ENCODE data around the gene HRNR. TPM values are rescaled to one million over a fixed set of nuclear protein-coding genes. Genes with fewer than 3 reads are reported as not detected.

HRNR gene
- total and polyA plus RNA-seq, 4 experiments from 2014 or later = not detected

DNA sequence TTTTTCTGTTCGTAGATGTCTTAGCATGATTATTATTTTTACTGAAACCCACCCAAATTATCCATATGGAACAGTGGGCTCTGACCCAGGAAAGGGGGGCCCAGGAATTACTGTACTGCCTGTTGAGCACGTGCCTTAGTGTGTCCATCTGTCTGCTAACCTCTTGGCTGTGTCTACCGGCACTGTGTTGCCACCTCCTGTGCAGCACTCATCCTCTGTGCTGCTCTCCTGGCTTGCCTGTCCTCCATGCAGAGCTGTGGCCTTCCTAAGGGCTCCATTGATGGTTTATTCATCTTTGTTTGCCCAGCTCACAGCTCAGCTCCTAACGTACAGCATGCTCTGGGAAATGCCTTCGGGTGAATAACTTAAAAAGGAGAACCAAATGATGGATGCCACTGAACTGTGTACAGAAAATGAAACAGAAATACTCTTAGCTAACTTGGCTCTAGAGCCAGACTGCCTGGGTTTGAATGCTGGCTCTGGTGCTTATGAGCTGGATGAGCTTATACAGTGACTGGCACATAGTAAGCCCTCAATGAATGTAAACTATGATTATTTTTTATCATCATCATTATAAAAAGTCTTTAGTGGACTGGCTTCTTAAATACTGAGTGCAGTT lies 53.6 kb downstream of the HRNR start:
- H3K27me3 Mint-ChIP-seq = peaks cover 4 to 15% of the 10 kb centered on the region in 2 donors
- H3K4me1 Mint-ChIP-seq = peaks cover 6 to 7% (median 6%) of the 10 kb centered on the region in 4 donors
- no peak overlapping the region for H3K27ac ChIP-seq (ENCODE audit: low read depth, low read length)
- DNase-seq = no peak
- no peaks in the 10 kb centered on the region for H3K9me3 Mint-ChIP-seq
- H3K4me1 ChIP-seq (ENCODE audit: insufficient read depth, low read length) = no peaks in the 10 kb centered on the region
- no peak overlapping the region for H3K4me3 ChIP-seq (ENCODE audit: low read length in 2 of 2)
- no peaks in the 10 kb centered on the region for H3K27me3 ChIP-seq (ENCODE audit: insufficient read depth, low read length)
- intact Hi-C loops (cut with micrococcal nuclease) = no loop called here
- no peak overlapping the region for H3K4me3 Mint-ChIP-seq
- H3K9me3 ChIP-seq (ENCODE audit: control insufficient read depth in 1 of 2, low read length in 2 of 2) = no peaks in the 10 kb centered on the region
- no peak overlapping the region for H3K27ac Mint-ChIP-seq
- ChIA-PET CTCF (ENCODE audit: partially characterized antibody) (interaction anchor here (8.8 kb wide), 1 partner anchor 17 kb away, joined by 60 read pairs; no protein-coding TSS in a partner anchor), POLR2A (ENCODE audit: partially characterized antibody) (no interaction called here)
- H3K36me3 Mint-ChIP-seq = no peaks in the 10 kb centered on the region
- no peaks in the 10 kb centered on the region for H3K36me3 ChIP-seq (ENCODE audit: insufficient read depth, low read length)

GRCh38 chr1:152169366-152170025 lies 54.5 kb downstream of the HRNR start:
- Histone ChIP-seq H3K4me3 (ENCODE audit: low read length in 2 of 2) (no peak overlapping the region), H3K27me3 (ENCODE audit: insufficient read depth, low read length) (no peaks in the 10 kb centered on the region), H3K36me3 (ENCODE audit: insufficient read depth, low read length) (no peaks in the 10 kb centered on the region), H3K27ac (ENCODE audit: low read depth, low read length) (no peak overlapping the region), H3K9me3 (ENCODE audit: control insufficient read depth in 1 of 2, low read length in 2 of 2) (no peaks in the 10 kb centered on the region), H3K4me1 (ENCODE audit: insufficient read depth, low read length) (no peaks in the 10 kb centered on the region)
- H3K9me3 Mint-ChIP-seq = peaks cover 0 to 2% (median 0%) of the 10 kb centered on the region in 8 donors
- DNase-seq = no peak
- H3K4me1 Mint-ChIP-seq = peaks cover 6 to 7% (median 6%) of the 10 kb centered on the region in 4 donors
- no peak overlapping the region for H3K27ac Mint-ChIP-seq
- ChIA-PET POLR2A (ENCODE audit: partially characterized antibody) (no interaction called here), CTCF (ENCODE audit: partially characterized antibody) (interaction anchor here (8.8 kb wide), 1 partner anchor 18 kb away, joined by 60 read pairs; no protein-coding TSS in a partner anchor)
- no peak overlapping the region for H3K4me3 Mint-ChIP-seq
- intact Hi-C loops (cut with micrococcal nuclease) = no loop called here
- no peaks in the 10 kb centered on the region for H3K36me3 Mint-ChIP-seq
- peaks cover 0 to 13% of the 10 kb centered on the region in 2 donors for H3K27me3 Mint-ChIP-seq

DNA sequence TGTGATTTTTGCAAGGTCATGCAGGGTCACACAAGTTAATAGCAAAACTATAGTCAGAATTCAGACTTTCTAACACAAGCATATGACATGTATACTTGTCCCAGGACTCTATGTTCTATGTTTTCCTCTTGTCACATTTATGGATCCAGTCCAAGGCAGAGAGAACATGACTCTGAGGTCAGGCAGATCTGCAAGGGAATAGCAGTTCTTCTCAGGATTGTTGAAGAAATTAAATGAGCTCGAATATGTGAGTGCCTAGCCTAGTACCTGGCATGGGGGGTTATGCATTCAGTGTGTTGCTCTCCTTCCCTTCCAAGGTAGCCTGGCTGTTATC lies 55.5 kb downstream of the HRNR start:
- intact Hi-C loops (cut with micrococcal nuclease) = no loop called here
- Histone ChIP-seq H3K9me3 (ENCODE audit: control insufficient read depth in 1 of 2, low read length in 2 of 2) (no peaks in the 10 kb centered on the region), H3K4me1 (ENCODE audit: insufficient read depth, low read length) (no peaks in the 10 kb centered on the region), H3K27ac (ENCODE audit: low read depth, low read length) (no peak overlapping the region), H3K36me3 (ENCODE audit: insufficient read depth, low read length) (no peaks in the 10 kb centered on the region), H3K27me3 (ENCODE audit: insufficient read depth, low read length) (no peaks in the 10 kb centered on the region), H3K4me3 (ENCODE audit: low read length in 2 of 2) (no peak overlapping the region)
- Mint-ChIP-seq H3K36me3 (no peaks in the 10 kb centered on the region), H3K9me3 (peaks cover 0 to 2% (median 0%) of the 10 kb centered on the region in 8 donors), H3K27ac (no peak overlapping the region), H3K27me3 (peaks cover 2 to 16% of the 10 kb centered on the region in 2 donors), H3K4me3 (peak overlapping the region in 1 of 8 donors; percentile 7), H3K4me1 (peaks cover 6 to 7% (median 6%) of the 10 kb centered on the region in 4 donors)
- CTCF ChIA-PET (ENCODE audit: partially characterized antibody) = interaction anchor here (0.9 kb wide), 1 partner anchor 292 kb away, joined by 3 read pairs; no protein-coding TSS in a partner anchor
- POLR2A ChIA-PET (ENCODE audit: partially characterized antibody) = no interaction called here
- no peak for DNase-seq

GRCh38 chr1:152167835-152168534 lies 56.0 kb downstream of the HRNR start:
- peaks cover 0 to 2% (median 0%) of the 10 kb centered on the region in 8 donors for H3K9me3 Mint-ChIP-seq
- H3K9me3 ChIP-seq (ENCODE audit: control insufficient read depth in 1 of 2, low read length in 2 of 2) = no peaks in the 10 kb centered on the region
- H3K36me3 Mint-ChIP-seq = no peaks in the 10 kb centered on the region
- no peak overlapping the region for H3K27ac Mint-ChIP-seq
- H3K27ac ChIP-seq (ENCODE audit: low read depth, low read length) = no peak overlapping the region
- no peak overlapping the region for H3K4me3 ChIP-seq (ENCODE audit: low read length in 2 of 2)
- peaks cover 3% of the 10 kb centered on the region for H3K27me3 ChIP-seq (ENCODE audit: insufficient read depth, low read length)
- no peaks in the 10 kb centered on the region for H3K4me1 ChIP-seq (ENCODE audit: insufficient read depth, low read length)
- CTCF ChIA-PET (ENCODE audit: partially characterized antibody) = interaction anchor here (0.9 kb wide), 1 partner anchor 292 kb away, joined by 3 read pairs; no protein-coding TSS in a partner anchor
- no peaks in the 10 kb centered on the region for H3K36me3 ChIP-seq (ENCODE audit: insufficient read depth, low read length)
- no peak for DNase-seq
- peaks cover 2 to 16% of the 10 kb centered on the region in 2 donors for H3K27me3 Mint-ChIP-seq
- peak overlapping the region in 1 of 8 donors; percentile 7 for H3K4me3 Mint-ChIP-seq
- POLR2A ChIA-PET (ENCODE audit: partially characterized antibody) = no interaction called here
- peaks cover 6 to 7% (median 6%) of the 10 kb centered on the region in 4 donors for H3K4me1 Mint-ChIP-seq
- intact Hi-C loops (cut with micrococcal nuclease) = no loop called here

DNA sequence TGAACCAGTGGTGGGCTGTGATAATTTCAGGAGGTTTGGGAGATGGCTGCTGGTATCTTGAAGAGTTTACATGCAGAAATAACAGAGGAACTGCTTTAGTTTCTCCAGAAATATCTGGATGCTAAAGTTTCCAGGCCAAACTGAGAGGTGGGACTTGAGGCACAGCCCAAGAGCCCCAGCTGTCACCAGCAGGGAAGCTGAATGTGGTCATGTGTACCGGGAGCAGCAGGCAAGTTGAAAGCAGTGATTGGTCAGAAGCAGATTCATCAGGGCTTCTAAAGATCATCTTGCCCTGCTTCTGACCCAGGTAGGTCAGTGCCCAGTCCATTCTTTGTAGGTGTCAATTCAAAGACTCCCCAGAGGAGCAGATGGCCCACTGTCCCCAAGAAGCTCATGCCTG lies 57.0 kb downstream of the HRNR start:
- intact Hi-C loops (cut with micrococcal nuclease) = no loop called here
- H3K27me3 ChIP-seq (ENCODE audit: insufficient read depth, low read length) = peaks cover 6% of the 10 kb centered on the region
- CTCF ChIA-PET (ENCODE audit: partially characterized antibody) = no interaction called here
- no peaks in the 10 kb centered on the region for H3K36me3 ChIP-seq (ENCODE audit: insufficient read depth, low read length)
- no peaks in the 10 kb centered on the region for H3K4me1 ChIP-seq (ENCODE audit: insufficient read depth, low read length)
- no peak overlapping the region for H3K27ac Mint-ChIP-seq
- no peaks in the 10 kb centered on the region for H3K36me3 Mint-ChIP-seq
- H3K4me3 Mint-ChIP-seq = no peak overlapping the region
- peaks cover 2 to 16% of the 10 kb centered on the region in 2 donors for H3K27me3 Mint-ChIP-seq
- H3K4me1 Mint-ChIP-seq = peaks cover 6 to 7% (median 6%) of the 10 kb centered on the region in 4 donors
- H3K4me3 ChIP-seq (ENCODE audit: low read length in 2 of 2) = no peak overlapping the region
- H3K9me3 Mint-ChIP-seq = peaks cover 0 to 2% (median 0%) of the 10 kb centered on the region in 8 donors
- no peak overlapping the region for H3K27ac ChIP-seq (ENCODE audit: low read depth, low read length)
- DNase-seq = no peak
- H3K9me3 ChIP-seq (ENCODE audit: control insufficient read depth in 1 of 2, low read length in 2 of 2) = no peaks in the 10 kb centered on the region
- POLR2A ChIA-PET (ENCODE audit: partially characterized antibody) = no interaction called here

DNA sequence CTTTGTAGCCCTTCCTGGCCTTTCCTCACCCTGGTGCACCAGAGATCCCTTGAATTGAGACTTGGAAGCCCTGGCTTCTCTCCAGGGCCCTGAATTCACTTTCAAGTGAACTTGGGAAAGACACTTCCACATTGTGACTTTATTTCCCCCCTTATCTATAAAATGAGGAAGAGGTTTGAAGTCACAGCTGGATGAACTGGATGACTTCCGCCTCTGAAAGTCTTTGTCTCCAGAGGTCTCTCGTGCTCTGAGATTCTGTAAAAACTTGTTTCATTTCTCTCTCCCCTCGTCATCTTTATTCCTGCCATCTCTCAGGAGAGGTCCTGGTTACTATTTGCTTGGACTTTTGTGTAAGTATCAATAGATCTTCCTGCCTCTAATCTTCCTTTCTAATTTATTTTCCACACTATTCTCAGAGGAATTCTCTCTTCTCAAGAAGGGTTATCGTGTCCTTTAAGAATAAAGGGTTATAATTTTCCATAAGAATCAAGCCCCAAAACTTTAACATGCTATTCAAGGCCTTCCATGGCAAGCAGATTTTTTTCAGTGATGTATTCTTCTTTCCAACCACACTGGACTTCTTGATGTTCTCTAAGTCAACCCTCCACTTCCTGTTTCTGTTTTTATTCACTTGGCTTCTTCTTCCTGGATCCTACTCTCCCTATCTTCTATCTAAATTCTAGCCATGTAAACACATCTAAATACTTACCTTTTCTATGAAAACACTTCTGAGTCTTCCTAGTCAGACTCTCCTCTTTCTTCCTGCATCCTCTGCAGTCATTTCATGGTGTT lies 58.5 kb downstream of the HRNR start:
- DNase-seq = no peak
- peak overlapping the region in 1 of 7 donors; percentile 45 for H3K27ac Mint-ChIP-seq
- peaks cover 0 to 2% (median 0%) of the 10 kb centered on the region in 8 donors for H3K9me3 Mint-ChIP-seq
- H3K4me3 Mint-ChIP-seq = peak overlapping the region in 1 of 8 donors; percentile 22
- no peak overlapping the region for H3K4me3 ChIP-seq (ENCODE audit: low read length in 2 of 2)
- H3K27me3 ChIP-seq (ENCODE audit: insufficient read depth, low read length) = peaks cover 6% of the 10 kb centered on the region
- intact Hi-C loops (cut with micrococcal nuclease) = no loop called here
- no peaks in the 10 kb centered on the region for H3K4me1 ChIP-seq (ENCODE audit: insufficient read depth, low read length)
- peaks cover 6 to 7% (median 6%) of the 10 kb centered on the region in 4 donors for H3K4me1 Mint-ChIP-seq
- peaks cover 2 to 14% of the 10 kb centered on the region in 2 donors for H3K27me3 Mint-ChIP-seq
- H3K9me3 ChIP-seq (ENCODE audit: control insufficient read depth in 1 of 2, low read length in 2 of 2) = no peaks in the 10 kb centered on the region
- H3K36me3 Mint-ChIP-seq = no peaks in the 10 kb centered on the region
- H3K36me3 ChIP-seq (ENCODE audit: insufficient read depth, low read length) = no peaks in the 10 kb centered on the region
- ChIA-PET POLR2A (ENCODE audit: partially characterized antibody) (no interaction called here), CTCF (ENCODE audit: partially characterized antibody) (no interaction called here)
- no peak overlapping the region for H3K27ac ChIP-seq (ENCODE audit: low read depth, low read length)

Data from CD4-positive, alpha-beta memory T cell (primary cell).